HepG2 (cell line): ENCODE results near the gene LAMB4. TPM values are rescaled to one million over a fixed set of nuclear protein-coding genes. Genes with fewer than 3 reads are reported as not detected.

Source experiments
- AGO1 ChIP-seq: fragments of 200-400 bp; formaldehyde crosslinking; IDR thresholded peaks from 2 replicates; pipeline ENCODE4 v1.6.1; 2017; ENCODE audit warnings: mild to moderate bottlenecking, low read depth, low read length, moderate library complexity; ENCODE audit not compliant: poor library complexity, severe bottlenecking
- DR1 ChIP-seq: sonication (generic); formaldehyde crosslinking; IDR thresholded peaks from 2 replicates; pipeline ENCODE4 v1.8.0; 2021; ENCODE audit warnings: mild to moderate bottlenecking, missing genetic modification reagents, inconsistent platforms
- FIP1L1 ChIP-seq: fragments of 200-400 bp; formaldehyde crosslinking; IDR thresholded peaks from 2 replicates; pipeline ENCODE4 v1.6.1; 2018; ENCODE audit warnings: low read depth, mild to moderate bottlenecking, low read length, moderate library complexity, borderline replicate concordance; ENCODE audit not compliant: insufficient read depth
- HNF1B ChIP-seq: sonication (generic); formaldehyde crosslinking; IDR thresholded peaks from 2 replicates; pipeline ENCODE4 v1.5.1; 2020; ENCODE audit warnings: mild to moderate bottlenecking, moderate library complexity, missing genetic modification reagents
- IKZF5 ChIP-seq: IDR thresholded peaks from 2 replicates; pipeline ENCODE4 v1.6.1; 2018; ENCODE audit warnings: missing genetic modification reagents, mild to moderate bottlenecking, missing compliant biosample characterization
- ISX ChIP-seq: sonication (generic); formaldehyde crosslinking; conservative IDR thresholded peaks from 2 replicates; pipeline ENCODE4 v1.5.0; 2020; ENCODE audit warnings: missing genetic modification reagents
- JARID2 ChIP-seq: sonication (generic); formaldehyde crosslinking; IDR thresholded peaks from 2 replicates; pipeline ENCODE4 v1.8.1; 2023; ENCODE audit warnings: missing genetic modification reagents, inconsistent platforms; ENCODE audit not compliant: insufficient replicate concordance
- PHF20 ChIP-seq: sonication (generic); formaldehyde crosslinking; IDR thresholded peaks from 2 replicates; pipeline ENCODE4 v1.5.0; 2020; ENCODE audit warnings: mild to moderate bottlenecking, missing genetic modification reagents
- SALL2 ChIP-seq: sonication (generic); formaldehyde crosslinking; IDR thresholded peaks from 2 replicates; pipeline ENCODE4 v1.8.1; 2023; ENCODE audit warnings: mild to moderate bottlenecking, missing genetic modification reagents, inconsistent platforms
- STAT6 ChIP-seq: sonication (generic); formaldehyde crosslinking; IDR thresholded peaks from 2 replicates; pipeline ENCODE4 v1.4.0; 2020; ENCODE audit warnings: missing genetic modification reagents, mild to moderate bottlenecking, borderline replicate concordance
- ZBTB38 ChIP-seq: sonication (generic); formaldehyde crosslinking; IDR thresholded peaks from 2 replicates; pipeline ENCODE4 v1.5.1; 2020; ENCODE audit warnings: mild to moderate bottlenecking, missing genetic modification reagents
- ZFY ChIP-seq: sonication (generic); formaldehyde crosslinking; IDR thresholded peaks from 2 replicates; pipeline ENCODE4 v1.4.0; 2020; ENCODE audit warnings: missing genetic modification reagents
- ZNF251 ChIP-seq: sonication (generic); formaldehyde crosslinking; IDR thresholded peaks from 2 replicates; pipeline ENCODE4 v1.9.0; 2021; ENCODE audit warnings: mild to moderate bottlenecking, missing genetic modification reagents
- ZNF263 ChIP-seq: sonication (generic); formaldehyde crosslinking; IDR thresholded peaks from 2 replicates; pipeline ENCODE4 v1.4.0; 2020; ENCODE audit warnings: missing genetic modification reagents
- ZNF614 ChIP-seq: IDR thresholded peaks from 2 replicates; pipeline ENCODE4 v1.6.1; 2018; ENCODE audit warnings: missing biosample characterization, missing genetic modification reagents, inconsistent platforms, borderline replicate concordance
- ZNF7 ChIP-seq: IDR thresholded peaks from 2 replicates; pipeline ENCODE4 v1.6.1; 2016; ENCODE audit warnings: missing biosample characterization, missing genetic modification reagents
- ZSCAN21 ChIP-seq: sonication (generic); formaldehyde crosslinking; IDR thresholded peaks from 2 replicates; pipeline ENCODE4 v1.8.0; 2022; ENCODE audit warnings: mild to moderate bottlenecking, missing genetic modification reagents, moderate library complexity, borderline replicate concordance
- ZSCAN22 ChIP-seq: sonication (generic); formaldehyde crosslinking; IDR thresholded peaks from 2 replicates; pipeline ENCODE4 v1.4.0; 2020; ENCODE audit warnings: mild to moderate bottlenecking, missing genetic modification reagents
- polyA plus RNA-seq, 8 experiments: library from polyadenylated mRNA; depleted of rRNA in 3 of 8; stranded (reverse) in 7 of 8; unstranded in 1 of 8; fragments of >200 nt; fragmentation: Illumina TruSeq in 4 of 8; extraction: Trizol in 4 of 8; gene quantifications; 2 replicates each; pipeline versions ENCODE4 v1.2.1 to v1.2.3, GENCODE V29; 2011 to 2016; ENCODE audit warnings: low read depth in 4 of 8, missing spikeins in 1 of 8, mixed read lengths in 1 of 8; ENCODE audit not compliant: insufficient read depth in 1 of 8
- total RNA-seq, 5 experiments: library from RNA; depleted of rRNA; stranded (reverse); fragments of >200 nt; fragmentation: Illumina TruSeq; extraction: Trizol; gene quantifications; 2 replicates each; pipeline ENCODE4 v1.2.3, GENCODE V29; 2016; ENCODE audit warnings: low read depth in 1 of 5

LAMB4 gene
- total and polyA plus RNA-seq, 2 of the 13 experiments (the other 11 are each of a cell fraction or from before 2014, with no cell fraction given) = 0.05 TPM; not detected in 1

- TF ChIP-seq HNF1B (CRISPR knock-in tag) = peak; percentile 61; the same call in 1 of the 2 replicates
- no peak for TF ChIP-seq ZSCAN21
- peak; percentile 66; the same call in 1 of the 2 replicates for TF ChIP-seq STAT6
- no peak for TF ChIP-seq JARID2
- TF ChIP-seq ZSCAN22 (CRISPR knock-in tag) = no peak
- TF ChIP-seq ISX = no peak
- no peak for TF ChIP-seq AGO1
- no peak for TF ChIP-seq IKZF5 (CRISPR knock-in tag)
- TF ChIP-seq PHF20 (CRISPR knock-in tag) = 0 out of 2 replicates have a peak, but pooled peaks have one; percentile 23
- peak; percentile 85; the same call in 1 of the 2 replicates for TF ChIP-seq ZNF614 (CRISPR knock-in tag)
- no peak for TF ChIP-seq FIP1L1
- no peak for TF ChIP-seq ZNF251
- no peak for TF ChIP-seq ZFY
- no peak for TF ChIP-seq ZNF7
- TF ChIP-seq SALL2 = no peak
- TF ChIP-seq ZBTB38 (CRISPR knock-in tag) = no peak
- no peak for TF ChIP-seq ZNF263 (CRISPR knock-in tag)
- TF ChIP-seq DR1 (CRISPR knock-in tag) = no peak
Measured at GRCh38 chr7:108012499-108013430, 117.4 kb downstream of the LAMB4 start (continued).
